GM21367 (cell line): ENCODE results near the gene ICAM5.

ENCODE experiments used
- ATAC-seq: cut with Tn5 transposase; IDR thresholded peaks from one replicate; pipeline ENCODE4 v1.9.1; 2021; ENCODE audit not compliant: unreplicated experiment

ICAM5 gene

DNA sequence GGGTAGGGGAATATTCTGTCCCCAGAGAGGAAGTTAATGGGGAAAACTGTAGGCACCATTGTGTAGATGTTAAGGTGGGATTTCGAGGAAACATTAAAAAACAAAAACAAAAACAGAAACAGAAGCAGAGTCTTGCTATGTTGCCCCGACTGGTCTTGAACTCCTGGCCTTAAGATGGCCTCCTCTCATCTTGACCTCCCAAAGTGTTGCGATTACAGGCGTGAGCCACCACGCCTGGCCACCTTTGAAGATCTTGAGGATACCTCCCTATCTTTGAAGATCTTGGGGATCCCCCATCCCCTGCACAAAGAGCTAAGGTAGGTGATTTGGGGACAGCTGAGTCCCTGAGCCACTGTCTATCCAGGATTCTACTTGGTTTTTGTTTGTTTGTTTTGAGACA, 50.2 kb downstream of the ICAM5 start:
- ATAC-seq, result no peak

DNA sequence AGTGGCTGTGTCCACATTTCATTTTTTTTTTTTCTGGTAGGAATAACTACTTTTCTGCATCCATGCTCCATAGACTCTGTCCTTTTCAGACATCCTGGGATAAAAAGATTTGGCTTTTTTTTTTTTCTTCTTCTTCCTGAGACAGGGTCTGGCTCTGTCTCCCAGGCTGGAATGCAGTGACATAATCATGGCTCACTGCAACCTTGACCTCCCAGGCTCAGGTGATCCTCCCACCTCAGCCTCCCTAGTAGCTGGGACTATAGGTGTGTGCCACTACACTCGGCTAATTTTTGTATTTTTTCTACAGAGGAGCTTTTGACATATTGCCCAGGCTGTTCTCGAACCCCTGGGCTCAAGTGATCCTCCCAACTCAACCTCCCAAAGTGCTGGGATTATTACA, 53.7 kb downstream of the ICAM5 start:
- no peak for ATAC-seq

- no peak for ATAC-seq
Observed at GRCh38 chr19:10344780-10345179, 55.0 kb downstream of the ICAM5 start.
